ENCODE results near the gene AREG. TPM values are rescaled to one million over a fixed set of nuclear protein-coding genes. Genes with fewer than 3 reads are reported as not detected.

Gene AREG
- total and polyA plus RNA-seq, 2 of the 4 experiments (the other 2 are of a cell fraction): 0.17 to 0.18 TPM

- no peak overlapping the region for H4K8ac ChIP-seq (ENCODE audit: low read depth in 2 of 2, low read length in 2 of 2)
- no peak overlapping the region for H2AFZ ChIP-seq (replicated peaks; ENCODE audit: low read length, poor library complexity)
- no peak overlapping the region for H3K56ac ChIP-seq (ENCODE audit: extremely low read depth, insufficient read depth, low read length)
- no peak overlapping the region for H3K23ac ChIP-seq (ENCODE audit: low read depth, low read length)
- dilution Hi-C loops (cut with HindIII; ENCODE audit: low sequenced_read_pairs, unreplicated experiment) (no loop called here), intact Hi-C loops (cut with micrococcal nuclease) (no loop called here), in situ Hi-C loops (cut with MboI; ENCODE audit: low sequenced_read_pairs) (no loop called here)
- H3K4me3 ChIP-seq (ENCODE audit: insufficient read depth, low read depth, low read length): no peak overlapping the region
- no peak overlapping the region for H3K27ac ChIP-seq (ENCODE audit: insufficient read depth, low read length)
- H2AK9ac ChIP-seq (replicated peaks; ENCODE audit: low read depth, low read length, poor library complexity): no peak overlapping the region
- H2AK5ac ChIP-seq (ENCODE audit: low read depth, low read length): no peak overlapping the region
- no peak overlapping the region for H4K91ac ChIP-seq (ENCODE audit: insufficient read depth, low read depth, low read length)
- no peak overlapping the region for H2BK15ac ChIP-seq (ENCODE audit: low read depth, low read length)
- DNase-seq: no peak
- ATAC-seq (ENCODE audit: low read depth): no peak
- no peak overlapping the region for H4K5ac ChIP-seq (ENCODE audit: low read depth, low read length)
- H3K27me3 ChIP-seq (ENCODE audit: control insufficient read depth, insufficient read depth, low read length): no peaks in the 10 kb centered on the region
- TF ChIP-seq MXI1 (IDR thresholded peaks at IDR 0.05; ENCODE audit: borderline replicate concordance, low read depth, low read length) (no peak), USF2 (IDR thresholded peaks at IDR 0.05; ENCODE audit: low read depth, low read length) (no peak), RAD21 (IDR thresholded peaks at IDR 0.05; ENCODE audit: low read length) (no peak), SMC3 (IDR thresholded peaks at IDR 0.05; ENCODE audit: low read depth, low read length) (no peak), MAFK (IDR thresholded peaks at IDR 0.05; ENCODE audit: low read depth, low read length) (no peak), CHD1 (IDR thresholded peaks at IDR 0.05; ENCODE audit: low read depth, low read length) (no peak), CEBPB (IDR thresholded peaks at IDR 0.05; ENCODE audit: low read depth, low read length) (no peak), NFE2L2 (IDR thresholded peaks at IDR 0.05; ENCODE audit: low read depth, low read length) (no peak), BHLHE40 (IDR thresholded peaks at IDR 0.05; ENCODE audit: low read depth, low read length) (no peak), RFX5 (IDR thresholded peaks at IDR 0.05; ENCODE audit: low read depth, low read length) (no peak), FOS (IDR thresholded peaks at IDR 0.05; ENCODE audit: low read depth, low read length) (no peak), RCOR1 (IDR thresholded peaks at IDR 0.05; ENCODE audit: insufficient replicate concordance, low read length) (no peak), MAZ (IDR thresholded peaks at IDR 0.05; ENCODE audit: borderline replicate concordance, low read depth, low read length) (no peak), POLR2A (IDR thresholded peaks at IDR 0.05; ENCODE audit: low read depth, low read length) (no peak)
- TF ChIP-seq, protein P1, sequence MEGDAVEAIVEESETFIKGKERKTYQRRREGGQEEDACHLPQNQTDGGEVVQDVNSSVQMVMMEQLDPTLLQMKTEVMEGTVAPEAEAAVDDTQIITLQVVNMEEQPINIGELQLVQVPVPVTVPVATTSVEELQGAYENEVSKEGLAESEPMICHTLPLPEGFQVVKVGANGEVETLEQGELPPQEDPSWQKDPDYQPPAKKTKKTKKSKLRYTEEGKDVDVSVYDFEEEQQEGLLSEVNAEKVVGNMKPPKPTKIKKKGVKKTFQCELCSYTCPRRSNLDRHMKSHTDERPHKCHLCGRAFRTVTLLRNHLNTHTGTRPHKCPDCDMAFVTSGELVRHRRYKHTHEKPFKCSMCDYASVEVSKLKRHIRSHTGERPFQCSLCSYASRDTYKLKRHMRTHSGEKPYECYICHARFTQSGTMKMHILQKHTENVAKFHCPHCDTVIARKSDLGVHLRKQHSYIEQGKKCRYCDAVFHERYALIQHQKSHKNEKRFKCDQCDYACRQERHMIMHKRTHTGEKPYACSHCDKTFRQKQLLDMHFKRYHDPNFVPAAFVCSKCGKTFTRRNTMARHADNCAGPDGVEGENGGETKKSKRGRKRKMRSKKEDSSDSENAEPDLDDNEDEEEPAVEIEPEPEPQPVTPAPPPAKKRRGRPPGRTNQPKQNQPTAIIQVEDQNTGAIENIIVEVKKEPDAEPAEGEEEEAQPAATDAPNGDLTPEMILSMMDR (conservative IDR thresholded peaks at IDR 0.05; ENCODE audit: low read depth, low read length): no peak
- H3K4me2 ChIP-seq (ENCODE audit: low read depth, low read length): no peak overlapping the region
- H4K20me1 ChIP-seq (ENCODE audit: insufficient read depth, low read length): no peaks in the 10 kb centered on the region
- H2BK5ac ChIP-seq (ENCODE audit: low read depth, low read length, poor library complexity, severe bottlenecking): no peak overlapping the region
- ChIA-PET CTCF (no interaction called here), POLR2A (ENCODE audit: unreplicated experiment) (no interaction called here)
- H3K4ac ChIP-seq (ENCODE audit: low read depth, low read length): no peak overlapping the region
- WGBS, 2 experiments (ENCODE audit: extremely low coverage in 2 of 2, insufficient read length in 1 of 2): no CpG with 5 or more reads among the region's 2 CpGs
- H3K9me1 ChIP-seq (ENCODE audit: insufficient read depth, low read length): no peaks in the 10 kb centered on the region
- H2BK20ac ChIP-seq (ENCODE audit: low read depth, low read length): no peak overlapping the region
- no peak overlapping the region for H3K18ac ChIP-seq (ENCODE audit: low read depth, low read length)
- H3K9ac ChIP-seq (ENCODE audit: low read depth, low read length): no peak overlapping the region
- H3K9me3 ChIP-seq (ENCODE audit: control insufficient read depth, insufficient read depth, low read length): no peaks in the 10 kb centered on the region
- no peaks in the 10 kb centered on the region for H3K79me1 ChIP-seq (ENCODE audit: low read depth in 1 of 2, low read length in 2 of 2)
- no peak overlapping the region for H3K14ac ChIP-seq (replicated peaks; ENCODE audit: low read depth, low read length)
- no TSS peak for BruUV-seq (replicated peaks)
- no peaks in the 10 kb centered on the region for H3K36me3 ChIP-seq (ENCODE audit: control insufficient read depth, insufficient read depth, low read length)
- H3K4me1 ChIP-seq (ENCODE audit: control insufficient read depth, insufficient read depth, low read length): no peaks in the 10 kb centered on the region
- H2BK120ac ChIP-seq (ENCODE audit: low read depth, low read length): no peak overlapping the region
These were observed 42.0 kb downstream of the AREG start for GRCh38 chr4:74486905-74487304.

All from IMR-90 (cell line).